GM12891 (cell line): ENCODE measurements around the gene CAVIN1.

Experiments
- POLR2A ChIP-seq: IDR thresholded peaks from 2 replicates; pipeline ENCODE4 v1.6.1; 2011; ENCODE audit warnings: low read depth, low read length, control low read depth
- TAF1 ChIP-seq: IDR thresholded peaks from 2 replicates; pipeline ENCODE4 v1.6.1; 2011; ENCODE audit warnings: low read depth, low read length, control low read depth

- no peak for TF ChIP-seq POLR2A
- no peak for TF ChIP-seq TAF1
These were observed 44.6 kb downstream of the CAVIN1 start for GRCh38 chr17:42378359-42378958.
